NCI-H446 treated with DMSO at 0.1 percent for 48 hours (cell line): ENCODE measurements around the gene PPIE.

Experiments
- DNase-seq: peaks from one replicate; lab custom pipeline; 2025; lab: John Stamatoyannopoulos, UW

PPIE gene

GRCh38 chr1:39805385-39805784 lies 66.7 kb downstream of the PPIE start:
- no peak for DNase-seq

- DNase-seq, result no peak
These were observed 70.3 kb downstream of the PPIE start for GRCh38 chr1:39808784-39809517.

GRCh38 chr1:39812913-39813312 lies 74.2 kb downstream of the PPIE start:
- DNase-seq, result no peak
